Immature natural killer cell (primary cell): ENCODE results near the gene PLBD2. TPM values are rescaled to one million over a fixed set of nuclear protein-coding genes. Genes with fewer than 3 reads are reported as not detected.

ENCODE experiments used
- DNase-seq, 3 donors: peaks; one replicate each; pipeline ENCODE4 v3.0.0; 2022; ENCODE audit warnings: mixed read lengths in 1 of 3
- H3K27ac Mint-ChIP-seq, 6 donors: one replicate each; pipeline ENCODE4 v1.8.0; 2020; ENCODE audit warnings: mixed read lengths in 6 of 6, mild to moderate bottlenecking in 5 of 6, inconsistent platforms in 4 of 6, moderate library complexity in 3 of 6
- H3K27me3 Mint-ChIP-seq, 3 donors: one replicate each; pipeline ENCODE4 v1.8.0; 2020 to 2021; ENCODE audit warnings: low read depth in 3 of 3, mild to moderate bottlenecking in 3 of 3, mixed read lengths in 3 of 3, moderate library complexity in 3 of 3, inconsistent platforms in 1 of 3
- H3K36me3 Mint-ChIP-seq, 3 donors: one replicate each; pipeline ENCODE4 v1.8.0; 2020; ENCODE audit warnings: mixed read lengths in 3 of 3, inconsistent platforms in 2 of 3, mild to moderate bottlenecking in 2 of 3
- H3K4me1 Mint-ChIP-seq, 2 donors: one replicate each; pipeline ENCODE4 v1.8.0; 2020; ENCODE audit warnings: inconsistent platforms in 2 of 2, mild to moderate bottlenecking in 2 of 2, mixed read lengths in 2 of 2, moderate library complexity in 1 of 2
- H3K4me3 Mint-ChIP-seq, 5 donors: one replicate each; pipeline ENCODE4 v1.8.0; 2020; ENCODE audit warnings: mild to moderate bottlenecking in 5 of 5, mixed read lengths in 5 of 5, inconsistent platforms in 3 of 5, moderate library complexity in 3 of 5
- H3K9me3 Mint-ChIP-seq, 6 donors: one replicate each; pipeline ENCODE4 v1.8.0; 2020; ENCODE audit warnings: mild to moderate bottlenecking in 6 of 6, mixed read lengths in 6 of 6, inconsistent platforms in 4 of 6, moderate library complexity in 3 of 6
- polyA plus RNA-seq, 3 donors: library from polyadenylated mRNA; unstranded; fragments of 300-500 nt; fragmentation: Illumina TruSeq; gene quantifications; one replicate each; pipeline ENCODE4 v1.2.3, GENCODE V29; 2021

Gene PLBD2
- polyA plus RNA-seq, 3 donors from 2014 or later, result 4.8 to 10.1 (median 5.5) TPM

- Mint-ChIP-seq H3K36me3 (no peaks in the 10 kb centered on the region), H3K4me1 (no peaks in the 10 kb centered on the region), H3K9me3 (no peaks in the 10 kb centered on the region), H3K27ac (no peak overlapping the region), H3K27me3 (peaks cover 0 to 1% (median 0%) of the 10 kb centered on the region in 3 donors), H3K4me3 (no peak overlapping the region)
- DNase-seq, result no peak
Observed at GRCh38 chr12:113397497-113398197, 39.3 kb downstream of the PLBD2 start.

- no peak overlapping the region for H3K4me3 Mint-ChIP-seq
- no peak overlapping the region for H3K27ac Mint-ChIP-seq
- no peaks in the 10 kb centered on the region for H3K9me3 Mint-ChIP-seq
- H3K4me1 Mint-ChIP-seq, result no peaks in the 10 kb centered on the region
- DNase-seq, result no peak
- peaks cover 0 to 1% (median 1%) of the 10 kb centered on the region in 3 donors for H3K27me3 Mint-ChIP-seq
- H3K36me3 Mint-ChIP-seq, result no peaks in the 10 kb centered on the region
Observed at GRCh38 chr12:113398346-113399290, 40.2 kb downstream of the PLBD2 start.

GRCh38 chr12:113399490-113399889 lies 41.1 kb downstream of the PLBD2 start:
- H3K9me3 Mint-ChIP-seq, result no peaks in the 10 kb centered on the region
- peaks cover 0 to 4% (median 2%) of the 10 kb centered on the region in 3 donors for H3K27me3 Mint-ChIP-seq
- no peak for DNase-seq

GRCh38 chr12:113400362-113400761 lies 42.0 kb downstream of the PLBD2 start:
- no peak overlapping the region for H3K27ac Mint-ChIP-seq
- no peak overlapping the region for H3K4me3 Mint-ChIP-seq
- H3K4me1 Mint-ChIP-seq, result no peaks in the 10 kb centered on the region
- no peaks in the 10 kb centered on the region for H3K9me3 Mint-ChIP-seq
- peaks cover 0 to 5% (median 2%) of the 10 kb centered on the region in 3 donors for H3K27me3 Mint-ChIP-seq
- no peak for DNase-seq
- no peaks in the 10 kb centered on the region for H3K36me3 Mint-ChIP-seq

More at GRCh38 chr12:113399490-113399889, 41.1 kb downstream of the PLBD2 start:
- H3K4me1 Mint-ChIP-seq, result no peaks in the 10 kb centered on the region
- no peaks in the 10 kb centered on the region for H3K36me3 Mint-ChIP-seq
- H3K4me3 Mint-ChIP-seq, result no peak overlapping the region
- H3K27ac Mint-ChIP-seq, result no peak overlapping the region

- H3K27ac Mint-ChIP-seq, result no peak overlapping the region
- no peak for DNase-seq
- no peak overlapping the region for H3K4me3 Mint-ChIP-seq
- no peaks in the 10 kb centered on the region for H3K9me3 Mint-ChIP-seq
- peaks cover 0 to 5% (median 2%) of the 10 kb centered on the region in 3 donors for H3K27me3 Mint-ChIP-seq
- no peaks in the 10 kb centered on the region for H3K4me1 Mint-ChIP-seq
- no peaks in the 10 kb centered on the region for H3K36me3 Mint-ChIP-seq
Observed at GRCh38 chr12:113401066-113402000, 42.9 kb downstream of the PLBD2 start.

- H3K9me3 Mint-ChIP-seq, result no peaks in the 10 kb centered on the region
- no peaks in the 10 kb centered on the region for H3K4me1 Mint-ChIP-seq
- DNase-seq, result no peak
- H3K27me3 Mint-ChIP-seq, result peaks cover 0 to 5% (median 5%) of the 10 kb centered on the region in 3 donors
- H3K36me3 Mint-ChIP-seq, result no peaks in the 10 kb centered on the region
- no peak overlapping the region for H3K27ac Mint-ChIP-seq
- no peak overlapping the region for H3K4me3 Mint-ChIP-seq
Observed at GRCh38 chr12:113402586-113403260, 44.3 kb downstream of the PLBD2 start.

- no peaks in the 10 kb centered on the region for H3K4me1 Mint-ChIP-seq
- peaks cover 0 to 9% (median 6%) of the 10 kb centered on the region in 3 donors for H3K27me3 Mint-ChIP-seq
- no peak for DNase-seq
- H3K9me3 Mint-ChIP-seq, result no peaks in the 10 kb centered on the region
- no peaks in the 10 kb centered on the region for H3K36me3 Mint-ChIP-seq
- no peak within 1 kb of the TSS for H3K27ac Mint-ChIP-seq
- no peak within 1 kb of the TSS for H3K4me3 Mint-ChIP-seq
Observed at GRCh38 chr12:113403435-113404415, 45.3 kb downstream of the PLBD2 start, which contains the start of gene SDS. Gene SDS, minus strand, starts transcription at chr12:113403887. Its CDS starts 4,179 bp downstream, at chr12:113399708.

- DNase-seq, result no peak
- peaks cover 0 to 9% (median 5%) of the 10 kb centered on the region in 3 donors for H3K27me3 Mint-ChIP-seq
- H3K27ac Mint-ChIP-seq, result no peak overlapping the region
- H3K4me3 Mint-ChIP-seq, result no peak overlapping the region
- H3K36me3 Mint-ChIP-seq, result no peaks in the 10 kb centered on the region
- no peaks in the 10 kb centered on the region for H3K4me1 Mint-ChIP-seq
- H3K9me3 Mint-ChIP-seq, result no peaks in the 10 kb centered on the region
Observed at GRCh38 chr12:113405694-113406093, 47.3 kb downstream of the PLBD2 start.

- no peaks in the 10 kb centered on the region for H3K36me3 Mint-ChIP-seq
- H3K27me3 Mint-ChIP-seq, result peaks cover 0 to 9% (median 5%) of the 10 kb centered on the region in 3 donors
- no peak for DNase-seq
- no peak overlapping the region for H3K4me3 Mint-ChIP-seq
- H3K9me3 Mint-ChIP-seq, result no peaks in the 10 kb centered on the region
- no peak overlapping the region for H3K27ac Mint-ChIP-seq
- no peaks in the 10 kb centered on the region for H3K4me1 Mint-ChIP-seq
Observed at GRCh38 chr12:113407931-113408600, 49.7 kb downstream of the PLBD2 start.

- H3K36me3 Mint-ChIP-seq, result no peaks in the 10 kb centered on the region
- no peak overlapping the region for H3K27ac Mint-ChIP-seq
- no peak for DNase-seq
- H3K9me3 Mint-ChIP-seq, result no peaks in the 10 kb centered on the region
- H3K4me3 Mint-ChIP-seq, result no peak overlapping the region
- H3K27me3 Mint-ChIP-seq, result peaks cover 0 to 7% (median 5%) of the 10 kb centered on the region in 3 donors
- H3K4me1 Mint-ChIP-seq, result no peaks in the 10 kb centered on the region
Observed at GRCh38 chr12:113408756-113409298, 50.4 kb downstream of the PLBD2 start.

- H3K36me3 Mint-ChIP-seq, result no peaks in the 10 kb centered on the region
- no peaks in the 10 kb centered on the region for H3K4me1 Mint-ChIP-seq
- no peak for DNase-seq
- no peak overlapping the region for H3K4me3 Mint-ChIP-seq
- H3K9me3 Mint-ChIP-seq, result no peaks in the 10 kb centered on the region
- no peak overlapping the region for H3K27ac Mint-ChIP-seq
- H3K27me3 Mint-ChIP-seq, result peaks cover 1 to 7% (median 5%) of the 10 kb centered on the region in 3 donors
Observed at GRCh38 chr12:113409462-113410124, 51.2 kb downstream of the PLBD2 start.
